Activated B cell treated with CpG ODN at 0.5 μM for 24 hours (primary cell): ENCODE results near the gene ELANE. TPM values are rescaled to one million over a fixed set of nuclear protein-coding genes. Genes with fewer than 3 reads are reported as not detected.

Experiments
- ATAC-seq: fragments of 200-7000 bp; cut with Tn5 transposase; one replicate; pipeline ENCODE4 v1.10.0; 2021; ENCODE audit warnings: low read depth, mild to moderate bottlenecking, moderate library complexity
- CTCF ChIA-PET: fragments of 350-600 bp; sonication (Branson Sonifier 250); formaldehyde crosslinking; loops from one replicate; lab custom pipeline; 2021; ENCODE audit warnings: antibody characterized with exemption; lab: Charles Lee
- POLR2A ChIA-PET: fragments of 350-600 bp; sonication (Branson Sonifier 250); formaldehyde crosslinking; loops from one replicate; lab custom pipeline; 2021; ENCODE audit warnings: antibody characterized with exemption; lab: Charles Lee
- DNase-seq: peaks from one replicate; pipeline ENCODE4 v3.0.0; 2022
- H3K27ac Mint-ChIP-seq: one replicate; pipeline ENCODE4 v1.8.0; 2020; ENCODE audit warnings: mixed read lengths
- H3K27me3 Mint-ChIP-seq: one replicate; pipeline ENCODE4 v1.8.0; 2021; ENCODE audit warnings: mixed read lengths
- H3K36me3 Mint-ChIP-seq: one replicate; pipeline ENCODE4 v1.8.0; 2021; ENCODE audit warnings: low read depth, mixed read lengths
- H3K4me1 Mint-ChIP-seq: one replicate; pipeline ENCODE4 v1.8.0; 2021; ENCODE audit warnings: mixed read lengths
- H3K4me3 Mint-ChIP-seq: one replicate; pipeline ENCODE4 v1.8.0; 2020; ENCODE audit warnings: mild to moderate bottlenecking, mixed read lengths
- H3K9me3 Mint-ChIP-seq: one replicate; pipeline ENCODE4 v1.8.0; 2020; ENCODE audit warnings: mixed read lengths
- CTCF ChIP-seq: fragments of 200-600 bp; IDR thresholded peaks from one replicate; pipeline ENCODE4 v1.8.0; 2022; ENCODE audit warnings: antibody characterized with exemption, mild to moderate bottlenecking
- intact Hi-C: fragments of 100-400 bp; cut with micrococcal nuclease; formaldehyde crosslinking; loops from one replicate; pipeline ENCODE4 v1.15.1; 2024
- total RNA-seq: library from RNA; stranded (reverse); gene quantifications from 2 replicates; pipeline ENCODE4 v1.2.3, GENCODE V29; 2022

Gene ELANE
- not detected in 2 replicates for total RNA-seq

GRCh38 chr19:852136-853013 lies at the start of gene ELANE:
Gene ELANE, plus strand, starts transcription at chr19:852303. Its CDS starts 26 bp downstream, at chr19:852329.
- POLR2A ChIA-PET, result interaction anchor here (0.6 kb wide), 1 partner anchor 66 kb away, joined by 3 read pairs; no protein-coding TSS in a partner anchor
- DNase-seq (no peak), ATAC-seq (no peak)
- no peak for TF ChIP-seq CTCF
- peaks cover 2% of the 10 kb centered on the region for H3K4me1 Mint-ChIP-seq
- H3K4me3 Mint-ChIP-seq, result no peak within 1 kb of the TSS
- H3K27me3 Mint-ChIP-seq, result peaks cover 21% of the 10 kb centered on the region
- no peak within 1 kb of the TSS for H3K27ac Mint-ChIP-seq
- intact Hi-C loops, result no loop called here
- CTCF ChIA-PET, result no interaction called here
- no peaks in the 10 kb centered on the region for H3K9me3 Mint-ChIP-seq
- no peaks in the 10 kb centered on the region for H3K36me3 Mint-ChIP-seq

DNA sequence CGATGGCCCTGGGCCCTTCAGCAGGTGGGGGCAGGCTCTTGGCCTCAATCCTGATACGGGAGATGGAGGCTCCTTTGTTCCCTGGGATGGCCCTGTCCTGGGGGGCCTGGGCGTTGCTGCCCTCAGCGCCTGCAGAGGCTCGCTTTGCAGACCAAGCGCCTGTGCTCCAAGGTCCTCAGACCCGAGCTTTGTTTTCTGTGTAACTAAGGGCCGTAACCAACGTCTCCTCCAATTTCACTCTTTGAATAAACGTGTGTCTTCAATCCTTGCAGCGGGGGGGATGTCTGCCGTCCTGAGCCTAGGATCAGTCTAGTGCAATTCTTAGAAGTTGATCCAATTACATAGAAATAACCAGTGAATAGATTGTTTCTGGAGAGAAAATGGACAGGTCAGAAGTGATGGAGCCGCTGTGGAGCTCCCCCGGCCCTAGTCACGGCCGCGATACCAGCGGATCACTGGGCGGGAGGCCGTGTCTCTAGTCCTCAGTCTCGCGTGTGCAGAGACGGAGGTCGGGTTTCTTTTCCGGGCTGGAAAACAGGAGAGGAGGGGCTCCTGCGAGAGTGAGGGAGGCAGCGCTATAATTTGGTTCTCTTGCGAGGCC lies 49.5 kb upstream of the ELANE start:
- no peak overlapping the region for H3K27ac Mint-ChIP-seq
- no peak for TF ChIP-seq CTCF
- H3K36me3 Mint-ChIP-seq, result peaks cover 57% of the 10 kb centered on the region
- H3K27me3 Mint-ChIP-seq, result no peaks in the 10 kb centered on the region
- H3K9me3 Mint-ChIP-seq, result no peaks in the 10 kb centered on the region
- H3K4me3 Mint-ChIP-seq, result no peak overlapping the region
- intact Hi-C loops, result no loop called here
- ATAC-seq (no peak), DNase-seq (no peak)
- peaks cover 35% of the 10 kb centered on the region for H3K4me1 Mint-ChIP-seq
- CTCF ChIA-PET, result no interaction called here
- POLR2A ChIA-PET, result interaction anchor here (0.5 to 0.6 kb wide), 2 partner anchors 45 to 144 kb away, joined by 3 to 4 read pairs; no protein-coding TSS in a partner anchor

DNA sequence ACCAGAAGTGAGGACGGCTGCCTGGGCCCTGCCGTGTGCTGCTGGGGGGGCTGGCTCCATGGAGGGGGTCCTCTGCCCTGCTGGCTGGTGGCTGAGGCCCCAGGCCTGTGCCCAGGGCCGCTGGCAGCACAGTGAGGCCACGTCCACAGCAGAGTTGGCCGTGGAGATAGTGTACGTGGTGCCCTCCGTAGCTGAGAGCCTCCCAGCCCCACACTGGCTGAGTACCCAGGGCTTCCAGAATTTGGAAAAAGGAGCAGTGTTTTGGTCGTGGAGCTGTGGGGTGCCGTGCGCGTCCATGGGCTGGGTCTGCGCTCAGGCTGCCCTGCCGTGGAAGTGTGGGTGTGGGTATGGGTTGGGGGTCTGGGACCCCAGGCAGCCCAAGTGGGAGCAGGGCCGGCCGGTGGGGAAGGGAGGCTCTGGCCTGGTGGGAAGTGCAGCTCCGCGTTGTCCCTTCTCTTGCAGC lies 49.0 kb upstream of the ELANE start:
- Mint-ChIP-seq H3K9me3 (no peaks in the 10 kb centered on the region), H3K36me3 (peaks cover 62% of the 10 kb centered on the region), H3K27ac (no peak overlapping the region), H3K27me3 (no peaks in the 10 kb centered on the region), H3K4me3 (no peak overlapping the region), H3K4me1 (peaks cover 35% of the 10 kb centered on the region)
- ATAC-seq (no peak), DNase-seq (no peak)
- intact Hi-C loops, result no loop called here
- ChIA-PET CTCF (no interaction called here), POLR2A (no interaction called here)
- no peak for TF ChIP-seq CTCF

- H3K27me3 Mint-ChIP-seq, result no peaks in the 10 kb centered on the region
- intact Hi-C loops, result no loop called here
- TF ChIP-seq CTCF, result no peak
- no peak overlapping the region for H3K4me3 Mint-ChIP-seq
- H3K9me3 Mint-ChIP-seq, result no peaks in the 10 kb centered on the region
- CTCF ChIA-PET, result no interaction called here
- ATAC-seq (no peak), DNase-seq (no peak)
- peaks cover 31% of the 10 kb centered on the region for H3K4me1 Mint-ChIP-seq
- peaks cover 63% of the 10 kb centered on the region for H3K36me3 Mint-ChIP-seq
- H3K27ac Mint-ChIP-seq, result no peak overlapping the region
- POLR2A ChIA-PET, result interaction anchor here (0.5 kb wide), 1 partner anchor 12 kb away, joined by 6 read pairs; no protein-coding TSS in a partner anchor
Observed at GRCh38 chr19:803686-804418, 48.3 kb upstream of the ELANE start.
